Measurements from ENCODE around the gene ELMO1. TPM values are rescaled to one million over a fixed set of nuclear protein-coding genes. Genes with fewer than 3 reads are reported as not detected.

ELMO1 gene
- polyA plus RNA-seq, 1 donor (not counting 4 experiments of a cell fraction or from before 2014, with no cell fraction given), result not detected

DNA sequence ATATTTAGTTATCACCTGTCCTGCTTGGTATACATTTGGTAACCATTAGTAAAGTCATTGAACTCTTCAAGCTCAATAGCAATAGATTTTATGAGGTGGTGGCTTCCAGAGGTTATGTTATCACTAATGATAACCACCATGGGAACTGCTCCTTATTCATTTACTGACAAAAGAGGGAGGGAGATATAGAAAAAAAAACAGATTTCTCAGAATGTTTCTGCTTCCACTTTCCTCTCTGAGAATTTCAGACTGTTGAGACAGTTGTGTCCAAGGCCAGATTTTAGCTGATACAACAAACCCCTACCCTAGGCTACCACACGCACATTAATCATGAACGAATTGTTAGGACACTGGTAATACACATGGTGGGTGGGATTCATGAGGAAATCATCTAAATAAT lies 570.4 kb downstream of the ELMO1 start:
- no peak overlapping the region for H3K4me3 ChIP-seq (ENCODE audit: control insufficient read depth in 2 of 3, extremely low read depth in 1 of 3, insufficient read depth in 2 of 3, low read depth in 1 of 3, low read length in 3 of 3)
- FAIRE-seq, result no peak
- dilution Hi-C loops (cut with MboI; ENCODE audit: extremely low pct_ligation_motif_present, low sequenced_read_pairs), result no loop called here

DNA sequence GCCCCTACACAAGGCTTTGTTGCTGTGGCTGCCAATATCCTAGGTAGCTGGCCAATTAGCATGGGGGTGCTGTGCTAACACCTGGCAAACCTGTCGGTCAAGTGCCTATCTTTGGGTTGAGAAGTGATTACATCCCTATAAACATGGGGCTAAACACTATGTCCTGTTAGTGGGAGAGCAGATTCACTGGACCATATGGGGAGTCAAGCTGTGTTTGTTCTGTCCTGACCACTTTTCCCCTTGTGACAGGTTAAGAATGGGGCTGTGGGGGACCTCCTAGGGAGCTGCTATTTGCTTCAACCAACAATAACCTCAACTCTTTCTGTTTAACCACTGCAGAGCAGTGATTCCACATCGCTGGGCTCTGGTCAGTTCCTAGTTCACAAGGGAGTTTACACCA lies 572.9 kb downstream of the ELMO1 start:
- Histone ChIP-seq H3K9ac (ENCODE audit: control insufficient read depth, extremely low read depth, insufficient read depth, low read length) (no peak overlapping the region), H3K27me3 (ENCODE audit: control insufficient read depth, extremely low read depth, insufficient read depth, low read length) (no peaks in the 10 kb centered on the region), H3K4me1 (ENCODE audit: control insufficient read depth, extremely low read depth, insufficient read depth, low read length) (peaks cover 5% of the 10 kb centered on the region), H3K27ac (ENCODE audit: control insufficient read depth, insufficient read depth, low read length) (no peak overlapping the region), H3K36me3 (ENCODE audit: control insufficient read depth in 2 of 2, extremely low read depth in 1 of 2, insufficient read depth in 2 of 2, low read length in 2 of 2) (no peaks in the 10 kb centered on the region), H2AFZ (ENCODE audit: control insufficient read depth, low read length) (no peak overlapping the region), H3K9me1 (ENCODE audit: control insufficient read depth, extremely low read depth, insufficient read depth, low read length) (no peaks in the 10 kb centered on the region), H3K9me3 (ENCODE audit: control insufficient read depth, low read depth, low read length) (no peaks in the 10 kb centered on the region), H3K4me3 (ENCODE audit: control insufficient read depth in 2 of 3, extremely low read depth in 1 of 3, insufficient read depth in 2 of 3, low read depth in 1 of 3, low read length in 3 of 3) (no peak overlapping the region), H4K20me1 (ENCODE audit: control insufficient read depth, extremely low read depth, insufficient read depth, low read length) (no peaks in the 10 kb centered on the region), H3K4me2 (ENCODE audit: control insufficient read depth, extremely low read depth, insufficient read depth, low read depth, low read length) (no peak overlapping the region), H3K79me2 (ENCODE audit: control insufficient read depth, insufficient read depth, low read length) (no peaks in the 10 kb centered on the region)
- FAIRE-seq (no peak), DNase-seq (ENCODE audit: low read depth, low spot score) (no peak)
- TF ChIP-seq, protein P1, sequence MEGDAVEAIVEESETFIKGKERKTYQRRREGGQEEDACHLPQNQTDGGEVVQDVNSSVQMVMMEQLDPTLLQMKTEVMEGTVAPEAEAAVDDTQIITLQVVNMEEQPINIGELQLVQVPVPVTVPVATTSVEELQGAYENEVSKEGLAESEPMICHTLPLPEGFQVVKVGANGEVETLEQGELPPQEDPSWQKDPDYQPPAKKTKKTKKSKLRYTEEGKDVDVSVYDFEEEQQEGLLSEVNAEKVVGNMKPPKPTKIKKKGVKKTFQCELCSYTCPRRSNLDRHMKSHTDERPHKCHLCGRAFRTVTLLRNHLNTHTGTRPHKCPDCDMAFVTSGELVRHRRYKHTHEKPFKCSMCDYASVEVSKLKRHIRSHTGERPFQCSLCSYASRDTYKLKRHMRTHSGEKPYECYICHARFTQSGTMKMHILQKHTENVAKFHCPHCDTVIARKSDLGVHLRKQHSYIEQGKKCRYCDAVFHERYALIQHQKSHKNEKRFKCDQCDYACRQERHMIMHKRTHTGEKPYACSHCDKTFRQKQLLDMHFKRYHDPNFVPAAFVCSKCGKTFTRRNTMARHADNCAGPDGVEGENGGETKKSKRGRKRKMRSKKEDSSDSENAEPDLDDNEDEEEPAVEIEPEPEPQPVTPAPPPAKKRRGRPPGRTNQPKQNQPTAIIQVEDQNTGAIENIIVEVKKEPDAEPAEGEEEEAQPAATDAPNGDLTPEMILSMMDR (optimal IDR thresholded peaks at IDR 0.05 in 1 of 3, IDR thresholded peaks at IDR 0.05 in 1 of 3, conservative IDR thresholded peaks at IDR 0.05 in 1 of 3; ENCODE audit: extremely low read depth in 1 of 3, insufficient read depth in 2 of 3, low read length in 3 of 3), result no peak
- no peak for TF ChIP-seq EZH2 (IDR thresholded peaks at IDR 0.05; ENCODE audit: low read length)
- dilution Hi-C loops (cut with MboI; ENCODE audit: extremely low pct_ligation_motif_present, low sequenced_read_pairs), result no loop called here

More for the DNA sequence above, 570.4 kb downstream of the ELMO1 start:
- Histone ChIP-seq H3K27me3 (ENCODE audit: control insufficient read depth, extremely low read depth, insufficient read depth, low read length) (no peaks in the 10 kb centered on the region), H3K4me2 (ENCODE audit: control insufficient read depth, extremely low read depth, insufficient read depth, low read depth, low read length) (no peak overlapping the region), H2AFZ (ENCODE audit: control insufficient read depth, low read length) (no peak overlapping the region), H4K20me1 (ENCODE audit: control insufficient read depth, extremely low read depth, insufficient read depth, low read length) (no peaks in the 10 kb centered on the region), H3K9me3 (ENCODE audit: control insufficient read depth, low read depth, low read length) (no peaks in the 10 kb centered on the region), H3K4me1 (ENCODE audit: control insufficient read depth, extremely low read depth, insufficient read depth, low read length) (peaks cover 14% of the 10 kb centered on the region), H3K9ac (ENCODE audit: control insufficient read depth, extremely low read depth, insufficient read depth, low read length) (no peak overlapping the region), H3K9me1 (ENCODE audit: control insufficient read depth, extremely low read depth, insufficient read depth, low read length) (no peaks in the 10 kb centered on the region), H3K27ac (ENCODE audit: control insufficient read depth, insufficient read depth, low read length) (no peak overlapping the region), H3K36me3 (ENCODE audit: control insufficient read depth in 2 of 2, extremely low read depth in 1 of 2, insufficient read depth in 2 of 2, low read length in 2 of 2) (no peaks in the 10 kb centered on the region), H3K79me2 (ENCODE audit: control insufficient read depth, insufficient read depth, low read length) (no peaks in the 10 kb centered on the region)
- DNase-seq (ENCODE audit: low read depth, low spot score), result no peak
- no peak for TF ChIP-seq EZH2 (IDR thresholded peaks at IDR 0.05; ENCODE audit: low read length)
- TF ChIP-seq, protein P1 (optimal IDR thresholded peaks at IDR 0.05 in 1 of 3, IDR thresholded peaks at IDR 0.05 in 1 of 3, conservative IDR thresholded peaks at IDR 0.05 in 1 of 3; ENCODE audit: extremely low read depth in 1 of 3, insufficient read depth in 2 of 3, low read length in 3 of 3), result no peak

Measured in keratinocyte (primary cell).